A549 treated with dexamethasone at 1 μM for 4 hours (cell line): ENCODE results near the gene SV2B. TPM values are rescaled to one million over a fixed set of nuclear protein-coding genes. Genes with fewer than 3 reads are reported as not detected.

Experiments
- total RNA-seq: library from RNA; stranded (reverse); fragments of 200-300 nt; extraction: Qiagen RNA extraction; gene quantifications from 5 replicates; pipeline ENCODE4 v1.2.3, GENCODE V29; 2022

SV2B gene, protein sequence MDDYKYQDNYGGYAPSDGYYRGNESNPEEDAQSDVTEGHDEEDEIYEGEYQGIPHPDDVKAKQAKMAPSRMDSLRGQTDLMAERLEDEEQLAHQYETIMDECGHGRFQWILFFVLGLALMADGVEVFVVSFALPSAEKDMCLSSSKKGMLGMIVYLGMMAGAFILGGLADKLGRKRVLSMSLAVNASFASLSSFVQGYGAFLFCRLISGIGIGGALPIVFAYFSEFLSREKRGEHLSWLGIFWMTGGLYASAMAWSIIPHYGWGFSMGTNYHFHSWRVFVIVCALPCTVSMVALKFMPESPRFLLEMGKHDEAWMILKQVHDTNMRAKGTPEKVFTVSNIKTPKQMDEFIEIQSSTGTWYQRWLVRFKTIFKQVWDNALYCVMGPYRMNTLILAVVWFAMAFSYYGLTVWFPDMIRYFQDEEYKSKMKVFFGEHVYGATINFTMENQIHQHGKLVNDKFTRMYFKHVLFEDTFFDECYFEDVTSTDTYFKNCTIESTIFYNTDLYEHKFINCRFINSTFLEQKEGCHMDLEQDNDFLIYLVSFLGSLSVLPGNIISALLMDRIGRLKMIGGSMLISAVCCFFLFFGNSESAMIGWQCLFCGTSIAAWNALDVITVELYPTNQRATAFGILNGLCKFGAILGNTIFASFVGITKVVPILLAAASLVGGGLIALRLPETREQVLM
- 0.06 to 0.29 TPM (median 0.13 TPM) in 5 replicates for total RNA-seq

GRCh38 chr15:91099995-91100813 is at the start of gene SV2B:
Gene SV2B, plus strand, starts transcription at chr15:91100257. Its CDS starts 126,007 bp downstream, at chr15:91226264.

Other genes starting within 250 kb of the SV2B start
- gene FURIN, start 231.7 kb upstream of the SV2B start, total RNA-seq: 41.5 to 69.8 TPM (median 61.8 TPM) in 5 replicates
- 0.58 to 0.83 TPM (median 0.61 TPM) in 5 replicates for gene FES, start 215.8 kb upstream of the SV2B start, total RNA-seq
- gene MAN2A2, start 197.0 kb upstream of the SV2B start, total RNA-seq: 17.5 to 33.1 TPM (median 26.2 TPM) in 5 replicates
- 33.1 to 36.7 TPM (median 34.3 TPM) in 5 replicates for gene HDDC3, start 167.7 kb upstream of the SV2B start, total RNA-seq
- 45.3 to 62.6 TPM (median 58.8 TPM) in 5 replicates for gene UNC45A, start 165.0 kb upstream of the SV2B start, total RNA-seq
- 23.7 to 41.5 TPM (median 29.0 TPM) in 5 replicates for gene RCCD1, start 145.4 kb upstream of the SV2B start, total RNA-seq
- gene PRC1, start 105.7 kb upstream of the SV2B start, total RNA-seq: 183 to 217 TPM (median 210 TPM) in 5 replicates
- 12.6 to 18.0 TPM (median 14.5 TPM) in 5 replicates for gene VPS33B, start 77.7 kb upstream of the SV2B start, total RNA-seq